HL-60 (cell line): ENCODE data around the gene CFAP161.

Experiments
- DNase-seq, 2 experiments: peaks; one replicate each; pipeline ENCODE4 v3.0.0-alpha.2; 2010 to 2020; ENCODE audit warnings: low read depth in 1 of 2, low spot score in 1 of 2
- H3K27ac ChIP-seq: fragments of 250-450 bp; sonication (Bioruptor Pico); replicated peaks from 2 replicates; pipeline ENCODE4 v1.5.1; 2020; ENCODE audit warnings: mild to moderate bottlenecking, moderate library complexity
- H3K27me3 ChIP-seq: fragments of 250-450 bp; sonication (Bioruptor Pico); 2 replicates; pipeline ENCODE4 v1.5.1; 2021; ENCODE audit warnings: mild to moderate bottlenecking, moderate library complexity; ENCODE audit not compliant: insufficient read depth, poor library complexity, severe bottlenecking
- H3K4me3 ChIP-seq: replicated peaks from 2 replicates; pipeline ENCODE4 v1.5.1; 2011; ENCODE audit warnings: mild to moderate bottlenecking, control low read depth, low read length; ENCODE audit not compliant: insufficient read depth
- GABPA ChIP-seq: IDR thresholded peaks from 2 replicates; pipeline ENCODE4 v1.6.1; 2012; ENCODE audit warnings: low read depth
- POLR2AphosphoS5 ChIP-seq: IDR thresholded peaks from 2 replicates; pipeline ENCODE4 v1.6.1; 2012; ENCODE audit warnings: low read depth
- SPI1 ChIP-seq: IDR thresholded peaks from 2 replicates; pipeline ENCODE4 v1.6.1; 2012; ENCODE audit warnings: low read depth, mild to moderate bottlenecking, borderline replicate concordance
- TF ChIP-seq, protein P1 (sequence below): IDR thresholded peaks from one replicate; pipeline ENCODE4 v1.5.1; 2011; ENCODE audit warnings: low read length, control low read depth, inconsistent platforms; ENCODE audit not compliant: insufficient read depth
- TF ChIP-seq, protein P2 (sequence below): IDR thresholded peaks from 2 replicates; pipeline ENCODE4 v1.6.1; 2012; ENCODE audit warnings: low read depth; ENCODE audit not compliant: insufficient replicate concordance

CFAP161 gene

GRCh38 chr15:81098349-81098748 is 35.7 kb upstream of the CFAP161 start:
- Histone ChIP-seq H3K4me3 (no peak overlapping the region), H3K27me3 (peaks cover 7% of the 10 kb centered on the region), H3K27ac (no peak overlapping the region)
- DNase-seq = no peak
- TF ChIP-seq, protein P1, sequence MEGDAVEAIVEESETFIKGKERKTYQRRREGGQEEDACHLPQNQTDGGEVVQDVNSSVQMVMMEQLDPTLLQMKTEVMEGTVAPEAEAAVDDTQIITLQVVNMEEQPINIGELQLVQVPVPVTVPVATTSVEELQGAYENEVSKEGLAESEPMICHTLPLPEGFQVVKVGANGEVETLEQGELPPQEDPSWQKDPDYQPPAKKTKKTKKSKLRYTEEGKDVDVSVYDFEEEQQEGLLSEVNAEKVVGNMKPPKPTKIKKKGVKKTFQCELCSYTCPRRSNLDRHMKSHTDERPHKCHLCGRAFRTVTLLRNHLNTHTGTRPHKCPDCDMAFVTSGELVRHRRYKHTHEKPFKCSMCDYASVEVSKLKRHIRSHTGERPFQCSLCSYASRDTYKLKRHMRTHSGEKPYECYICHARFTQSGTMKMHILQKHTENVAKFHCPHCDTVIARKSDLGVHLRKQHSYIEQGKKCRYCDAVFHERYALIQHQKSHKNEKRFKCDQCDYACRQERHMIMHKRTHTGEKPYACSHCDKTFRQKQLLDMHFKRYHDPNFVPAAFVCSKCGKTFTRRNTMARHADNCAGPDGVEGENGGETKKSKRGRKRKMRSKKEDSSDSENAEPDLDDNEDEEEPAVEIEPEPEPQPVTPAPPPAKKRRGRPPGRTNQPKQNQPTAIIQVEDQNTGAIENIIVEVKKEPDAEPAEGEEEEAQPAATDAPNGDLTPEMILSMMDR = no peak
- TF ChIP-seq GABPA (no peak), POLR2AphosphoS5 (no peak), SPI1 (no peak)
- TF ChIP-seq, protein P2, sequence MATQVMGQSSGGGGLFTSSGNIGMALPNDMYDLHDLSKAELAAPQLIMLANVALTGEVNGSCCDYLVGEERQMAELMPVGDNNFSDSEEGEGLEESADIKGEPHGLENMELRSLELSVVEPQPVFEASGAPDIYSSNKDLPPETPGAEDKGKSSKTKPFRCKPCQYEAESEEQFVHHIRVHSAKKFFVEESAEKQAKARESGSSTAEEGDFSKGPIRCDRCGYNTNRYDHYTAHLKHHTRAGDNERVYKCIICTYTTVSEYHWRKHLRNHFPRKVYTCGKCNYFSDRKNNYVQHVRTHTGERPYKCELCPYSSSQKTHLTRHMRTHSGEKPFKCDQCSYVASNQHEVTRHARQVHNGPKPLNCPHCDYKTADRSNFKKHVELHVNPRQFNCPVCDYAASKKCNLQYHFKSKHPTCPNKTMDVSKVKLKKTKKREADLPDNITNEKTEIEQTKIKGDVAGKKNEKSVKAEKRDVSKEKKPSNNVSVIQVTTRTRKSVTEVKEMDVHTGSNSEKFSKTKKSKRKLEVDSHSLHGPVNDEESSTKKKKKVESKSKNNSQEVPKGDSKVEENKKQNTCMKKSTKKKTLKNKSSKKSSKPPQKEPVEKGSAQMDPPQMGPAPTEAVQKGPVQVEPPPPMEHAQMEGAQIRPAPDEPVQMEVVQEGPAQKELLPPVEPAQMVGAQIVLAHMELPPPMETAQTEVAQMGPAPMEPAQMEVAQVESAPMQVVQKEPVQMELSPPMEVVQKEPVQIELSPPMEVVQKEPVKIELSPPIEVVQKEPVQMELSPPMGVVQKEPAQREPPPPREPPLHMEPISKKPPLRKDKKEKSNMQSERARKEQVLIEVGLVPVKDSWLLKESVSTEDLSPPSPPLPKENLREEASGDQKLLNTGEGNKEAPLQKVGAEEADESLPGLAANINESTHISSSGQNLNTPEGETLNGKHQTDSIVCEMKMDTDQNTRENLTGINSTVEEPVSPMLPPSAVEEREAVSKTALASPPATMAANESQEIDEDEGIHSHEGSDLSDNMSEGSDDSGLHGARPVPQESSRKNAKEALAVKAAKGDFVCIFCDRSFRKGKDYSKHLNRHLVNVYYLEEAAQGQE = no peak

GRCh38 chr15:81098861-81099651 is 35.0 kb upstream of the CFAP161 start:
- H3K27ac ChIP-seq = no peak overlapping the region
- TF ChIP-seq POLR2AphosphoS5 (no peak), GABPA (no peak), SPI1 (no peak; the same call in 1 of the 2 replicates)
- TF ChIP-seq, protein P2 = no peak
- TF ChIP-seq, protein P1 = no peak
- peak in 1 of 2 experiments; percentile 12 for DNase-seq

GRCh38 chr15:81101894-81102815 is 31.9 kb upstream of the CFAP161 start:
- Histone ChIP-seq H3K27ac (no peak overlapping the region), H3K4me3 (no peak overlapping the region), H3K27me3 (peaks cover 7% of the 10 kb centered on the region)
- no peak for DNase-seq
- TF ChIP-seq SPI1 = no peak
- TF ChIP-seq, protein P1 = no peak
- TF ChIP-seq POLR2AphosphoS5 = no peak
- TF ChIP-seq, protein P2 = no peak
- TF ChIP-seq GABPA = no peak

More at GRCh38 chr15:81098861-81099651, 35.0 kb upstream of the CFAP161 start:
- peaks cover 7% of the 10 kb centered on the region for H3K27me3 ChIP-seq
- H3K4me3 ChIP-seq = no peak overlapping the region
